CD4-positive, alpha-beta T cell (primary cell): ENCODE data around the gene SNAI3. TPM values are rescaled to one million over a fixed set of nuclear protein-coding genes. Genes with fewer than 3 reads are reported as not detected.

Experiments
- ATAC-seq: fragments of 200-7000 bp; cut with Tn5 transposase; one replicate; pipeline ENCODE4 v1.10.0; 2022; ENCODE audit warnings: mild to moderate bottlenecking; ENCODE audit not compliant: poor library complexity
- CTCF ChIA-PET: fragments of 350-600 bp; sonication (Branson Sonifier 250); formaldehyde crosslinking; loops from one replicate; lab custom pipeline; 2021; ENCODE audit warnings: antibody characterized with exemption, inconsistent platforms; lab: Charles Lee
- POLR2A ChIA-PET: fragments of 350-600 bp; sonication (Branson Sonifier 250); formaldehyde crosslinking; loops from one replicate; lab custom pipeline; 2021; ENCODE audit warnings: antibody characterized with exemption, inconsistent platforms; lab: Charles Lee
- DNase-seq, 14 experiments: peaks; one replicate each; pipeline ENCODE4 v3.0.0-alpha.2; 2013 to 2020; ENCODE audit warnings: mixed read lengths in 2 of 14
- H3K27ac ChIP-seq, 2 donors: one replicate each; pipeline versions ENCODE4 v1.5.1 to v1.7.0; 2013; ENCODE audit warnings: low read length in 2 of 2, low read depth in 1 of 2, mild to moderate bottlenecking in 1 of 2
- H3K27me3 ChIP-seq, 2 experiments: 1 replicate in 1 of 2; 2 replicates in 1 of 2; pipeline versions ENCODE4 v1.6.1 to v1.7.0; 2013; ENCODE audit warnings: low read length in 2 of 2, control low read depth in 1 of 2, mild to moderate bottlenecking in 1 of 2, moderate library complexity in 1 of 2; ENCODE audit not compliant: insufficient read depth in 2 of 2, control insufficient read depth in 1 of 2
- H3K36me3 ChIP-seq: one replicate; pipeline ENCODE4 v1.6.1; 2013; ENCODE audit warnings: low read length, control low read depth; ENCODE audit not compliant: insufficient read depth
- H3K4me1 ChIP-seq: one replicate; pipeline ENCODE4 v1.6.1; 2013; ENCODE audit warnings: low read length, control low read depth; ENCODE audit not compliant: insufficient read depth
- H3K4me3 ChIP-seq: one replicate; pipeline ENCODE4 v1.5.1; 2013; ENCODE audit warnings: mild to moderate bottlenecking, low read length, moderate library complexity
- H3K9me3 ChIP-seq, 2 experiments: 1 replicate in 1 of 2; 2 replicates in 1 of 2; pipeline versions ENCODE4 v1.6.1 to v1.7.0; 2013; ENCODE audit warnings: low read length in 2 of 2, mild to moderate bottlenecking in 2 of 2, control low read depth in 1 of 2, moderate library complexity in 1 of 2; ENCODE audit not compliant: control insufficient read depth in 1 of 2, insufficient read depth in 1 of 2
- H3K27ac Mint-ChIP-seq: one replicate; pipeline ENCODE4 v1.8.0; 2020; ENCODE audit warnings: mixed read lengths
- H3K27me3 Mint-ChIP-seq: one replicate; pipeline ENCODE4 v1.8.0; 2021; ENCODE audit warnings: mixed read lengths
- H3K36me3 Mint-ChIP-seq: one replicate; pipeline ENCODE4 v1.8.0; 2021; ENCODE audit warnings: low read depth, mixed read lengths
- H3K4me1 Mint-ChIP-seq: one replicate; pipeline ENCODE4 v1.8.0; 2021; ENCODE audit warnings: low read depth, mixed read lengths
- H3K4me3 Mint-ChIP-seq: one replicate; pipeline ENCODE4 v1.8.0; 2020; ENCODE audit warnings: mild to moderate bottlenecking, mixed read lengths
- H3K9me3 Mint-ChIP-seq: one replicate; pipeline ENCODE4 v1.8.0; 2020; ENCODE audit warnings: mixed read lengths
- CTCF ChIP-seq: fragments of 200-600 bp; IDR thresholded peaks from one replicate; pipeline ENCODE4 v1.8.0; 2022; ENCODE audit warnings: antibody characterized with exemption, mild to moderate bottlenecking
- intact Hi-C, 2 experiments: fragments of 100-400 bp; cut with DNase I in 1 of 2; cut with micrococcal nuclease in 1 of 2; formaldehyde crosslinking; loops; one replicate each; pipeline versions ENCODE4 v1.15.1 to v1.9.0; 2023 to 2025; cut with DNase I, micrococcal nuclease
- total RNA-seq, 174 experiments: library from RNA in 2 of 174; stranded (reverse) in 2 of 174; gene quantifications; one replicate each; pipeline ENCODE4 v1.2.3 and lab custom pipeline; 2021 to 2026

SNAI3 gene
- total RNA-seq, 2 experiments from 2014 or later, result 3.0 to 3.5 TPM

- H3K4me3 ChIP-seq, result no peak overlapping the region
- ATAC-seq, result no peak
- no peaks in the 10 kb centered on the region for H3K27me3 ChIP-seq
- Mint-ChIP-seq H3K4me3 (no peak overlapping the region), H3K9me3 (no peaks in the 10 kb centered on the region), H3K27me3 (no peaks in the 10 kb centered on the region), H3K27ac (no peak overlapping the region), H3K36me3 (peaks cover 11% of the 10 kb centered on the region), H3K4me1 (peaks cover 10% of the 10 kb centered on the region)
- CTCF ChIA-PET, result no interaction called here
- no peaks in the 10 kb centered on the region for H3K9me3 ChIP-seq
- intact Hi-C loops, result no loop called here
- H3K36me3 ChIP-seq, result peaks cover 13% of the 10 kb centered on the region
- POLR2A ChIA-PET, result no interaction called here
- TF ChIP-seq CTCF, result no peak
- DNase-seq, result no peak
- no peak overlapping the region for H3K27ac ChIP-seq
- peaks cover 14% of the 10 kb centered on the region for H3K4me1 ChIP-seq
Observed at GRCh38 chr16:88658714-88659113, 27.6 kb downstream of the SNAI3 start.

GRCh38 chr16:88657371-88657770 lies 28.9 kb downstream of the SNAI3 start:
- Mint-ChIP-seq H3K4me1 (peaks cover 6% of the 10 kb centered on the region), H3K9me3 (no peaks in the 10 kb centered on the region), H3K27me3 (no peaks in the 10 kb centered on the region), H3K36me3 (peaks cover 5% of the 10 kb centered on the region), H3K4me3 (no peak overlapping the region), H3K27ac (no peak overlapping the region)
- Histone ChIP-seq H3K9me3 (no peaks in the 10 kb centered on the region), H3K4me1 (peaks cover 14% of the 10 kb centered on the region), H3K27ac (no peak overlapping the region), H3K4me3 (no peak overlapping the region), H3K27me3 (no peaks in the 10 kb centered on the region), H3K36me3 (peaks cover 16% of the 10 kb centered on the region)
- intact Hi-C loops, result no loop called here
- DNase-seq (no peak), ATAC-seq (no peak)
- CTCF ChIA-PET, result no interaction called here
- TF ChIP-seq CTCF, result no peak
- POLR2A ChIA-PET, result no interaction called here

GRCh38 chr16:88656291-88656980 lies 29.9 kb downstream of the SNAI3 start:
- Histone ChIP-seq H3K36me3 (peaks cover 16% of the 10 kb centered on the region), H3K4me1 (peaks cover 14% of the 10 kb centered on the region), H3K9me3 (no peaks in the 10 kb centered on the region), H3K27ac (no peak overlapping the region), H3K27me3 (no peaks in the 10 kb centered on the region), H3K4me3 (no peak overlapping the region)
- no peaks in the 10 kb centered on the region for H3K9me3 Mint-ChIP-seq
- intact Hi-C loops, result no loop called here
- ATAC-seq (no peak), DNase-seq (peak in 1 of 14 experiments; percentile 28)
- H3K4me1 Mint-ChIP-seq, result peaks cover 3% of the 10 kb centered on the region
- no peak overlapping the region for H3K4me3 Mint-ChIP-seq
- ChIA-PET CTCF (no interaction called here), POLR2A (no interaction called here)
- H3K27me3 Mint-ChIP-seq, result no peaks in the 10 kb centered on the region
- no peak for TF ChIP-seq CTCF
- H3K36me3 Mint-ChIP-seq, result peaks cover 6% of the 10 kb centered on the region
- H3K27ac Mint-ChIP-seq, result no peak overlapping the region
